HL-60/S4 (cell line): Measurements from ENCODE around the gene PSMD8.
"Not testable (repeated sequence)": the region's sequence is repeated elsewhere in the genome, so short reads cannot be mapped to it uniquely, and the experiment has no call there.

Experiments
- in situ Hi-C: fragments of 300-500 bp; cut with MboI; formaldehyde crosslinking; loops from 2 replicates; pipeline ENCODE4 v1.14.3; 2022; ENCODE audit warnings: low sequenced_read_pairs

Gene PSMD8

GRCh38 chr19:38404858-38405257 is 30.5 kb downstream of the PSMD8 start:
- in situ Hi-C loops = loop anchor here (10.0 to 25.0 kb wide), 2 partner anchors 230 to 532 kb away; partner anchors contain the start of genes MRPS12 and SARS2

- in situ Hi-C loops = loop anchor here (10.0 to 25.0 kb wide), 2 partner anchors 230 to 532 kb away; partner anchors contain the start of genes MRPS12 and SARS2
Observed at GRCh38 chr19:38405276-38405675, 30.9 kb downstream of the PSMD8 start.

DNA sequence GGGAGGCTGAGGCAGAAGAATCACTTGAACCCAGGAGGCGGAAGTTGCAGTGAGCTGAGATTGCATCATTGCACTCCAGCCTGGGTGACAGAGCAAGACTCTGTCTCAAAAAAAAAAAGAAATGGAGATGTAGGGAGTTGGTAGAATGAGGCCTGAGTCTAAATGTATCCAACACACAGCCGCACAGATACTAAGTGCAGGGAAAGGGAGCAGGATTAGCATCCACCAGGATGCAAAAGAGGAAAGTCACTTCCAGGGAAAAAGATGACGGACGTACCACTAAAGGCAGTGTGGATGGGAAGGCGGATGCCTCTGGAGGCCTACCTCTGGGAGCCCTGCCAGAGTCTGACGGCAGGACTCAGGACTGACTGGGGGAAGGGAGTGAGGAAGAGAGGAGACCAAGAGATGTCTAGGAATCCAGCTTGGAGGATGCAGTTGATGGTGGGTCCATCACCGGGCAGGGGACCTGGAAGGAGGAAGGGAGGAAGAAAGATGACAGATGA is 35.3 kb downstream of the PSMD8 start:
- in situ Hi-C loops = loop anchor here (10.0 to 25.0 kb wide), 2 partner anchors 225 to 528 kb away; partner anchors contain the start of genes MRPS12 and SARS2

- in situ Hi-C loops = loop anchor here (25.0 kb wide), 1 partner anchor 527 kb away; the partner anchor contains the start of genes MRPS12 and SARS2
Observed at GRCh38 chr19:38410407-38410806, 36.0 kb downstream of the PSMD8 start.

DNA sequence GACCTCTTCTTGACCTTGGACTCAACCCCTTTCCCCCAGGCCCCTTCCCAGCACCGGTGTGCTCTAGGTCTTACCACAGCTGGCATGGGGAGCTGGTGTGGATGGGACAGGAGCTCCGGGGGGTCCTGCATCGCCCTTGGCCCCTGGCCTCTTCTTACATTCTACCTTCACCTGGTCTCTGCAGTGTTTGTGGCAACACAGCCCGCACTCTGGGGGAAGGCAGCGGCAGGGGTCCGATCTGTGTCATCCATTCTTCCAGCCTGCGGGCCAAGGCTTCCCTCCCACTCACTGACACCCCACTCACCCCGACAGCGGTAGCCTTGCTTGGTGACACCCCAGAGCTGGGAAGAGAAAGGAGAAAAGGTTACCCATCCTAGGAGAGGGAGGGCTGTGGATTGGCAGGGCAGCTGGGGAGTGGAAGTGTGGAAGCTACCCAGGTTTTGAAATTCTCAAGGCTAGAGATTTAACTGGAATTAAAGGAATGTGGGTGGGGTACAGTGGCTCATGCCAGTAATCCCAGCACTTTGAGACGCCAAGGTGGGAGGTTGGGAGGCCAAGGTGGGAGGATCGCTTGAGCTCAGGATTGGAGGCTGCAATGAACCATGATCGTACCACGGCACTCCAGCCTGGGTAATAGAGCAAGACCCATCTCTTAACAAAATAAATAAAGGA is 36.8 kb downstream of the PSMD8 start:
- in situ Hi-C loops = loop anchor here (25.0 kb wide), 1 partner anchor 526 kb away; the partner anchor contains the start of genes MRPS12 and SARS2

DNA sequence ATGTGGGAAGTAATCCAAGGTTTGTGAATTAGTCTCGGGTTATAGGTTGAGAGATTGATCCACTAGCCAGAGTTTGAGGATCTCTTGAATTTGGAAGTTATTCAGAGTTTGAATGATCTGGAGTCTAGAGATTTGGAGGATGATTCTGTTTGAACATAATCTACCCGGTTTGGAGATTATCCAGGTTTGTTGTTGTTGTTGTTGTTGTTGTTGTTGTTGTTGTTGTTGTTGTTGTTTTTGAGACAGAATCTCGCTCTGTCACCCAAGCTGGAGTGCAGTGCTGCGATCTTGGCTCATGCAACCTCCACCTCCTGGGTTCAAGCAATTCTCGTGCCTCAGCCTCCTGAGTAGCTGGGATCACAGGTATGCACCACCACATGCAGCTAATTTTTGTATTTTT is 37.5 kb downstream of the PSMD8 start:
- in situ Hi-C loops = loop anchor here (25.0 kb wide), 1 partner anchor 525 kb away; the partner anchor contains the start of genes MRPS12 and SARS2

GRCh38 chr19:38412491-38412890 is 38.1 kb downstream of the PSMD8 start:
- in situ Hi-C loops = loop anchor here (25.0 kb wide), 1 partner anchor 525 kb away; the partner anchor contains the start of genes MRPS12 and SARS2

DNA sequence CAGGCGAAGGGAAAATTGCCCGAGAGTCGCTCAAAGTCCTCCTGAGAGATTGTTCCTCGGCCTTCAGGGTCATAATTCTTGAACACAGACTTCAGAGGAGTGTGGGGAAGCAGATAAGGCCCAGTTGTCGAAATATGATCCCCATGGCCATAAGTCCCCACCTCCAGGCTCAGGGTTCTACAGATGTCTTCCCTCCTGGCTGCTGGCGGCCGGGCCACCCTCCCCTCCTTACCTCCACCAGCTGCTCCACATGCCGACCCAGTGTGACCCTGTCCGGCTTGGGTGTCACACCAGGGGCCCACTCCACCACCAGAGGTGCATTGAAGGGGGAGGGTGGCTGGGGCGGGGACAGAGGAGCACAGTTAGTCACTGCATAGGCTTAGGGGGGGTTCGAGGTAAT is 38.6 kb downstream of the PSMD8 start:
- in situ Hi-C loops = loop anchor here (25.0 kb wide), 1 partner anchor 524 kb away; the partner anchor contains the start of genes MRPS12 and SARS2

DNA sequence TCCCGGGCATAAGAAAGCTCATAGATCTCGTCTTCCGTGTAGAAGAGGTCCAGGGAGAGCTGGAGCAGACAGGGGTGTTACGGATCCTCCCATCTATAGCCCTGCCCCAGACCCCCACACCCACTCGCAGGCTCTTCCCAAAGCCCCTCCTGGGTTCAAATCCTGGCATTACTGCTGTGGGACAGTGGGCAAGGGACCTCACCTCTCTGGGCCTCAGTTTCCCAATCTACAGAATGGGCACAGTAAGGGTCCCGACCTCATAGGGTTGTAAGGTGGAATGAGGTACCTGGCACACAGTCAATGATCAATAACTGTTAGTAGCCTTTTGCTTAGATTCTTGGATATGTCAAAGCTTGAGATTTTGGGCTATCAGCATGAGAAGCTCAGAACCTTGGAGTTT is 39.0 kb downstream of the PSMD8 start:
- in situ Hi-C loops = loop anchor here (25.0 kb wide), 1 partner anchor 524 kb away; the partner anchor contains the start of genes MRPS12 and SARS2

DNA sequence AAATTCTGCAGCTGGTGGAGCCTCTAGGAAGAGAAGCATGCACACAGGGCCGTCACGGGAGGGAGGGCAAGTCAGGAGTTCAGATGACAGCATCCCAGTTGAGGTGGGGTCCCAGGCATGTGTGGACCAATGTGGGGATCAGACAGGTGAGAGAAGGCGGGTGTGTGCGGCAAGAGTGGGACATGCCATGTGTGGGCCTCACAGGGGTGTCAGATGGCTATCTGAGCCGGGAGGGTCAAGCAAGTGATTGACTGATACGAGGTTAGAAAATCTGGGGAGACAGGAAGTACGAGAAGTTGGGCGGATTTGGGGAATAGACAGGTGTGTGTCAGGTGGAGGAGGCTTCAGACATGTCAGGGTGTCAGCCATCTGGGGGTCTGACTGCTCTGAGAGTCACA is 42.8 kb downstream of the PSMD8 start:
- in situ Hi-C loops = loop anchor here (25.0 kb wide), 1 partner anchor 520 kb away; the partner anchor contains the start of genes MRPS12 and SARS2

GRCh38 chr19:38417544-38418506 is 43.5 kb downstream of the PSMD8 start:
- in situ Hi-C loops = loop anchor here (25.0 kb wide), 1 partner anchor 519 kb away; the partner anchor contains the start of genes MRPS12 and SARS2

DNA sequence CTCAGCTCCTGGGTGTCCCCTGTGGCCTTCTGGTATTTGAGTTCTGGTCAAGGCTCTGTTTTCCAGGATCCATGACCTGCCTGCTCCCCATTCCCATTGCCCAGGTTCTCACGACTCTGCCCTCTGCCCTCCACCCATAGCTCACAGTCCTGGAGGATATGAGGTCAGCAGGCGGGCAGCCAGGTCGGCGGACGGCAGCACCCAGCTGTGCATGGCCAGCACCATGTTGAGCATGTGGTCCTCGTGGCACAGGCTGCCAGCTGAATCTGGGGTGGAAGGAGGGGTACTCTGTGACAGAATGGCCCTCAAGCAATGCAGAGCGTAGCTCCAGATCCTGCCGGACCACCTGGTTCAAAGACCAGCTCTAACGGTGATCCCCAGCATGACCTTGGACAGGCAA is 46.6 kb downstream of the PSMD8 start:
- in situ Hi-C loops = loop anchor here (25.0 kb wide), 1 partner anchor 516 kb away; the partner anchor contains the start of genes MRPS12 and SARS2

DNA sequence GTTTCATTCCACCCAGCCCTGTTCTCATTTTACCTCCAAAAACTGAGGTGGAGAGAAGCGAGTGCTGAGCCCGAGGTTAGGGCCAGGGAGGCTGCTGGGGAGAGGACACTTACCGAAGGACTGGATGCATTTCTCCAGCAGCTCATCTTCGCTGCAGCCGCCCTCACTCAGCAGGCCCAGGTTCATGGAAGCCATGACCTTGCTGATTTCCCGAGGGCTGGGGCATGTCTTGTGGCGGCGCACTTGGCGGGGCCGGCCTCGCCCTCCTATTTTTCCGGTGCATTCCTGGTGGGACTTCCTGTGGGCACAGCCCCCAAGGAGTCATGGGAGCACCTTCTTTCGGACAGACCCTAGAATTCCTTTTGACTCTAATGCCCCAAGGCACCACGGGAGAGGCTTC is 47.5 kb downstream of the PSMD8 start:
- in situ Hi-C loops = loop anchor here (25.0 kb wide), 1 partner anchor 515 kb away; the partner anchor contains the start of genes MRPS12 and SARS2

DNA sequence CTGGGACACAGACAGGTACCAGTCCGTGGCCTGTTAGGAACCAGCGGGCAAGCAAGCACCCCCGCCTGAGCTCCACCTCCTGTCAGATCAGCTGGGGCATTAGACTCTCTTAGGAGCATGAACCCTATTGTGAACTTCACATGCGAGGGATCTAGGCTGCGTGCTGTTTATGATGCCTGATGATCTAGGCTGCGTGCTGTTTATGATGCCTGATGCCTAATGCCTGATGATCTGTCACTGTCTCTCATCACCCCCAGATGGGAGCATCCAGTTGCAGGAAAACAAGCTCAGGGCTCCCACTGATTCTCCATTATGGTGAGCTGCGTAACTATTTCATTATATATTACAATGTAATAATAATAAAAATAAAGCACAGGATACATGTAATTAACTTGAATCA is 48.1 kb downstream of the PSMD8 start:
- in situ Hi-C loops = loop anchor here (25.0 kb wide), 1 partner anchor 515 kb away; the partner anchor contains the start of genes MRPS12 and SARS2

GRCh38 chr19:38424272-38424671 is 49.9 kb downstream of the PSMD8 start:
- in situ Hi-C loops = loop anchor here (25.0 kb wide), 1 partner anchor 513 kb away; the partner anchor contains the start of genes MRPS12 and SARS2

- in situ Hi-C loops = no loop called here
Observed at GRCh38 chr19:38425222-38425809, 50.9 kb downstream of the PSMD8 start.

DNA sequence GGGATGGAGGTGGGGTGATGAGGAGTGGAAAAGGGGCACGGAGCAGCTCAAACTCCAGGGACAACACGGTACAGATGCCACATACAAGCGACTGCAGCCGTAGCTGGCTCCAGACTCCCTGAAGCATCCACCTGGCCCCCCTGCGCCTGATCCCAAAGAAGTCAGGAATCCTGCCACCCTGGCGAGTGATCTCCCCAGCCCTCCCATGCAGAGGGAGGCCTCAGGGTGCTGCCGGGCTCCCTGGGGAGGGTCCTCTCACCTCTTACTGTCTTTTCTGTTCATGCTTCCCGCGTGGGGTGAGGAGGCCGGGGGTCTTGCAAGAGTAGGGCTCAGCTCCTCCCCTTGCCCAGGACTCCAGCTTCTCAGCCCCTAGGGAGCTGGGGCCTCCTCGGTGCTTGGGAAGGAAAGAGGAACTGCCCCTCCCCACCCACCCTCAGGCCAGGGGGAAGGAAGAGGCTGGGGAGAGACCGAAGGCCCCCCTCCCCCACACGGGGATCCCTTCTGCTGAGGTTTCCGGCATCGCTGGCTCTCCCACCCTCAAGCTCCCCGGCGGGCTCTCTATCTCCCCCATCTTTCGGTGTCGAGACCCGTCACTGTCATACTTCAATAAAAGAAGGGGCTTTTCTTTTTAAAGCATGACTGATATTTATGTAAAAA is 51.6 kb downstream of the PSMD8 start, which contains the start of gene RASGRP4:
Gene RASGRP4, minus strand, starts transcription at position 410 of the 657 bp plus-strand sequence. Its CDS starts 128 bp downstream, at position 282.
- in situ Hi-C loops = no loop called here

DNA sequence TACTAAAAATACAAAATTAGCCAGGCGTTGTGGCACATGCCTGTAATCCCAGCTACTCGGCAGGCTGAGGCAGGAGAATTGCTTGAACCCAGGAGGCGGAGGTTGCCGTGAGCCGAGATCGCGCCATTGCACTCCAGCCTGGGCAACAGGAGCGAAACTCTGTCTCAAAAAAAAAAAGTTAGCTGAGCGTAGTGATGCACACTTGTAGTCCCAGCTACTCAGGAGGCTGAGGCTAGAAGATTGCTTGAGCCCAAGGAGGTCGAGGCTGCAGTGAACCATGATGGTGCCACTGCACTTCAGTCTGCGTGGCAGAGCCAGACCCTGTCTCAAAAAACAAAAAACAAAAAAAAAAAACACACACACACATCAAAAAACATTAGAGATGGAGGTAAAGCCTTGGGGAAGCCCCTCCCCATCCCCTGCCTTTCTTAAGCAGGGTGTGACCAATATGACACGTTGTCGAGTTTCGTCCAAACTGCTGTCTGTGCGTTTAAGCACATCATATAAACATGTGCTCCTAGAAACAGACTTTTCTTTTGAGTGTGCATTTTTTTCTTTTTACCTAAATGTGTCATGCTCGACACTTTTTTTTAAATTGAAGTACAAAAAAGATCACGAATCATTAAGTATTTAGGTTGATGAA is 52.8 kb downstream of the PSMD8 start:
- in situ Hi-C loops = not testable (repeated sequence)
